Measurements from ENCODE around the gene CAPN10.
"Not testable (repeated sequence)": the region's sequence is repeated elsewhere in the genome, so short reads cannot be mapped to it uniquely, and the experiment has no call there.

CAPN10 gene, protein sequence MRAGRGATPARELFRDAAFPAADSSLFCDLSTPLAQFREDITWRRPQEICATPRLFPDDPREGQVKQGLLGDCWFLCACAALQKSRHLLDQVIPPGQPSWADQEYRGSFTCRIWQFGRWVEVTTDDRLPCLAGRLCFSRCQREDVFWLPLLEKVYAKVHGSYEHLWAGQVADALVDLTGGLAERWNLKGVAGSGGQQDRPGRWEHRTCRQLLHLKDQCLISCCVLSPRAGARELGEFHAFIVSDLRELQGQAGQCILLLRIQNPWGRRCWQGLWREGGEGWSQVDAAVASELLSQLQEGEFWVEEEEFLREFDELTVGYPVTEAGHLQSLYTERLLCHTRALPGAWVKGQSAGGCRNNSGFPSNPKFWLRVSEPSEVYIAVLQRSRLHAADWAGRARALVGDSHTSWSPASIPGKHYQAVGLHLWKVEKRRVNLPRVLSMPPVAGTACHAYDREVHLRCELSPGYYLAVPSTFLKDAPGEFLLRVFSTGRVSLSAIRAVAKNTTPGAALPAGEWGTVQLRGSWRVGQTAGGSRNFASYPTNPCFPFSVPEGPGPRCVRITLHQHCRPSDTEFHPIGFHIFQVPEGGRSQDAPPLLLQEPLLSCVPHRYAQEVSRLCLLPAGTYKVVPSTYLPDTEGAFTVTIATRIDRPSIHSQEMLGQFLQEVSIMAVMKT

DNA sequence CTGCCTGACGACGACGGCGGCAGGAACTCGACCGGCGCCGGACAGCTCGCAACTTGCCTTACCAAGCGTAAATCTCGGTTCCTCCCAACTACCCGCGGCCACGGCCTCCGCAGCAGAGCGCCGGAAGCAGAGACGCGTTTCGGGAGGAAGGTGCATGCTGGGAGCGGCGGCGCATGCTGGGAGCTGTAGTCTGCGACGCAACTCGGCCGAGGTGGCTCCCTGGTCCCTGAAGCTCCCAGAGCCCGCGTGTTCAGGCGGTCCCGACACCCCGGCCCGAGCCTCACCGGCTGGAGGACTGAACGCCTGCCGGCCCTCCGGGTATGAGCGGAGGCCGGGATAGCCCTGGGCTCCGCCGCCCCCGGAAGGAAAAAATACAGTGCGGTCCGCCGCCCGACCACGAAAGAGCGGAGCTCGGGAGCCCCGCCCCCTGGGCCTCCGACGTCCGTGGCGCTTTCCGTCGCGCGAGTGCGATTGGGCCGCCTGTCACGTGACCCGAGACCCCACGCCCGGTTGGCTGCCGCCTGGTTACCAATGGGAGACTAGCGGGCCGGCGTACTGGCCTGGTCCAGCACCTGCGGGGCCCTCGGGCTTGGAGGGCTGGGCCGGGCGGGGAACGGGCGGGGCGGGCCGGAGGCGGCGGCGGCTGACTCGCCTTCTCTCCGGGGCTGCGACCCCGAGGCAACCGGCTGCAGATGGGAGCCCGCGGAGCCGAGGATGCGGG is at the start of gene CAPN10:
TSS of gene CAPN10 (plus strand) at position 537 of the 721 bp plus-strand sequence. CDS start at position 715, 178 bp downstream.
- peak; percentile 94 to 95 for DNase-seq (ENCODE audit: low read depth in 2 of 2)

DNA sequence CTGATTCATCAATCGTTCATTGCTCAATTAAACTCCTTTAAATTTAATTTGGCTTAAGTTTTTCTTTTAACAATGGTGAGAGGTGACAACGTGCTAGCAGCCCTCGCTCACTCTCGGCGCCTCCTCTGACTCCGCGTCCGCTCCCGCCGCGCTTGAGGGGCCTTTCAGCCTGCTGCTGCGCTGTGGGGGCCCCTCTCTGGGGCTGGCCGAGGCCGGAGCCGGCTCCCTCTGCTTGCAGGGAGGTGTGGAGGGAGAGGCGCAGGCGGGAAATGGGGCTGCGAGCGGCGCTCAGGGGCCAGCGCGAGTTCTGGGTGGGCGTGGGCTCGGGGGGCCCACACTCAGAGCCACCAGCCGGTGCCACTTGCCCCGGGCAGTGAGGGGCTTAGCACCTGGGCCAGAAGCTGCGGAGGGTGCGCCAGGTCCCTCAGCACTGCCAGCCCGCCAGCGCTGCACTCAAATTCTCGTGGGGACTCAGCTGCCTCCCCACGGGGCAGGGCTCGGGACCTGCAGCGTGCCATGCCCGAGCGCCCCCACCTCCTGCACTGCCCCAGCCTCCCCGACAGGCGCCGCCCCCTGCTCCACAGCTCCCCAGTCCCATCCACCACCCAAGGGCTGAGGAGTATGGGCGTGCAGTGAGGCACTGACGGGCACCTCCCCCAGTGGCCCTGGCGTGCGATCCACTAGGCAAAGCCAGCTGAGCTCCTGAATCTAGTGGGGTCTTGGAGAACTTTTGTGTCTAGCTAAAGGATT is 48.3 kb upstream of the CAPN10 start:
- no peak for DNase-seq (ENCODE audit: low read depth in 2 of 2)

DNA sequence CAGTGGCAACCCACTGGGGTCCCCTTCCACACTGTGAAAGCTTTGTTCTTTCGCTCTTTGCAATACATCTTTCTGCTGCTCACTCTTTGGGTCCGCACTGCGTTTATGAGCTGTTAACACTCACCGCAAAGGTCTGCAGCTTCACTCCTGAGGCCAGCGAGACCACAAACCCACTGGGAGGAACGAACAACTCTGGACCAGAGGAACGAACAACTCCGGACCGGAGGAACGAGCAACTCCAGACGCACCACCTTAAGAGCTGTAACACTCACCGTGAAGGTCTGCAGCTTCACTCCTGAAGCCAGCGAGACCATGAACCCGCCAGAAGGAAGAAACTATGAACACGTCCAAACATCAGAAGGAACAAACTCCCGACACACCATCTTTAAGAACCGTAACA is 47.4 kb upstream of the CAPN10 start:
- not testable (repeated sequence) for DNase-seq (ENCODE audit: low read depth in 2 of 2)

DNA sequence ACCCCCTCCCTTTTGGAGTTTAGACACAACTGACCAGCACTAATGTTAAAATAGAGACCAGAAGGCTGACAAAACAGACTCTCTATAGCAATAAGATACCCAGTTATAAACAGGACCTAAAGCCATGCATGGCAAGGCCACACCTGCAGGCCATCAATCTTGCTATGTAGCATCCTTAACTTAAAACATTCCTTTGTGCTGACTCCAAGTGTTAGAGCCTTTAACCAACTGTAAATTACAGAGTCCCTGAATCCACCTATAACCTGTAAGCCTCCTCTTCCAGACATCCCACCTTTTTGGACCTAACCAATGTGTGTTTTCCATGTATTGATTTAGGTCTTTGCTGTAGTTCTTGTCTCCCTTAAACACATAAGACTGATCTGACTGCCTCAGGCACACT is 46.6 kb upstream of the CAPN10 start:
- no peak for DNase-seq (ENCODE audit: low read depth in 2 of 2)

DNA sequence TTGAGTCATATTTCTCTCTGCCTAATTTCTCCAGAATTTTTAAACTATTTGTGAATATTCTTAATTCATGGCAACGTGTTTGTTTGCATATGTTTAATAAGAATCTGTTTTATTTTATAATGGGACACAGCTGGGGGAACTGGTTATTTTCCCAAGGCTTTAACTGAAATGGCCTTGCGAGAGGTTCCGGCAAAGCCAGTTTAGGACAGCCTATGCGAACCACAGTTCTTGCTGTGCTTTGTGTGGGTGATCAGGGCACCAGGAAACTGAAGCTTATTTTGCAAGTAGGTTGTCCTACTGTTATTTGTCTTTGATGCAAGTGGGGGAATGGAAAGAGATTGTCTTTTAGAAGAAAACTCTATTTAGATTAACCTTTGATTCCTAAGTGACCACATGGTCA is 35.2 kb upstream of the CAPN10 start:
- DNase-seq (ENCODE audit: low read depth in 2 of 2): no peak

DNA sequence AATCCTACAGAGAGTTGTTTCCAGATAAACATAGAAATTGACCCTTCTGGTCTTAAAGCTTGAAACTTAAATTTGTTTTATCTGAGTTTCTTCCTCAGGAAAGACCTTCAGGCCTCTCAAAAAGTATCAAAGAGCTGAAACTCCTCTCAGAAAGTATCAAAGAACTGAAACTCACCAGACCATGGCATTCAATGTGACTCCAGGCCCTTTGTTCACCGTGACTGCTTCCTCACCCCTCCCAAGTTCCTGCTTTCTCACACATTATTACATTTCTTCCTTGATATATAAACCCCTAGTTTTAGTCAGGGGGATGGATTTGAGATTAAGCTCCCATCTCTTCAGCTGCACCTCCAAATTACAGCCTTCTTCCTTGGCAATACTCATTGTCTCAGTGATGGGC is 34.7 kb upstream of the CAPN10 start:
- DNase-seq (ENCODE audit: low read depth in 2 of 2): no peak

DNA sequence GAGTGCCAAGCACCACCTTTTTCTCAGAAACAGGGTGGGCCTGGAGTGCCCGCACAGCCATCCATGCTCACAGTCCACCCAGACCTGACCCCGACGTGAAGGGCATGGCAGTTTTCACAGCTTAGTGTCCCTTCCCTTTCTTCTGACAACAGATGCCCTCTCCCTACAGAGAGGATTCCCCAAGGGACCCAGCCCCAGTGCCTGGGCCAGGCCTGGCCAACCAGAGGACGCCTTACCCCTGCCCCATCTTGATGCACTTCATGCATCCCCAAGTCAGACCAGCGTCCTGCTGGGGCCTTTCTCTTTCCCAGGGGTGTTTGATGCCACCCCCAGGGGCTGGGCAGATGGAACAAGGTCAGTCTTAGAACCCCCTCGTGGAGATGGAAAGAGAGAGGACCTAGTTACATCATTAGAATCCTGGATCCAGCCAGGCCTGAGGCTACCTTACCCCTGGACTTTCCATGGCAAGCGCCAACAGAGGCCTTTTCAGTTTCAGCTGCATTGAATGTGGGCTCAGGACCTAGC is 32.5 kb upstream of the CAPN10 start:
- no peak for DNase-seq (ENCODE audit: low read depth in 2 of 2)

DNA sequence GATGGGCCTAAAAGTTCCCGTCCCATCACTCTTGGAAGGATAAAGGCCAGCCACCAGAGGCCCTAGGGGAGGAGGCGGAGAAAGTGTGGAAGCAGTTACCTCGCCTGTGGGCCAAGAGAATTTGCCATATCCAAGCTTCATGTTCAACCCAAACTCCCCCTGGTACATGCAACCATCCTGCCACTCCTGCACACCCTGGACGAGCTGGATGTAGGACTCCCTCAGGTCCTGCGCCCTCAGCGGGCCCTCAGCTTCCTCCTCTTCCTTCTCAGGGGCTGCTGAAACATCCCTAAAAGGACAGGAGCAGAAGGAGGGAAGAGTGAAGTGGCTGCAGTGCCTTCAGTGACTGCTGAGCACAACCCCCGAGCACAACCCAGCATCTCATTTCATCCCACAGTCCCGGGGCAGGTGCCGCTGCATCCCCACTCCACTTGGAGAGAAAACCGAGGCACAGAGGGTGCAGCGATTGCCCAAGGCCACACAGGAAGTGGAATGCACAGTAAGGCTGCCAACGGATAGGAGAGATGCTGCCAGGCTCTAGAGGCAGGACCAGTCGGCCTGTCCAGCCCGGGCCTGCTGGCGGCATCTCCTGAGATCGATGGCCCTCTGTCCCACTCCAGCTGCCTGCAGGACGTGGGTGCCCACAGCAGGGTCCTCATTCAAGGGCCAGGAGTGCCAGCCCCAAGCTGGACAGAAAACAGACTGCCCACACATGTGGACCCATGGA is 31.6 kb upstream of the CAPN10 start:
- DNase-seq (ENCODE audit: low read depth in 2 of 2): no peak

DNA sequence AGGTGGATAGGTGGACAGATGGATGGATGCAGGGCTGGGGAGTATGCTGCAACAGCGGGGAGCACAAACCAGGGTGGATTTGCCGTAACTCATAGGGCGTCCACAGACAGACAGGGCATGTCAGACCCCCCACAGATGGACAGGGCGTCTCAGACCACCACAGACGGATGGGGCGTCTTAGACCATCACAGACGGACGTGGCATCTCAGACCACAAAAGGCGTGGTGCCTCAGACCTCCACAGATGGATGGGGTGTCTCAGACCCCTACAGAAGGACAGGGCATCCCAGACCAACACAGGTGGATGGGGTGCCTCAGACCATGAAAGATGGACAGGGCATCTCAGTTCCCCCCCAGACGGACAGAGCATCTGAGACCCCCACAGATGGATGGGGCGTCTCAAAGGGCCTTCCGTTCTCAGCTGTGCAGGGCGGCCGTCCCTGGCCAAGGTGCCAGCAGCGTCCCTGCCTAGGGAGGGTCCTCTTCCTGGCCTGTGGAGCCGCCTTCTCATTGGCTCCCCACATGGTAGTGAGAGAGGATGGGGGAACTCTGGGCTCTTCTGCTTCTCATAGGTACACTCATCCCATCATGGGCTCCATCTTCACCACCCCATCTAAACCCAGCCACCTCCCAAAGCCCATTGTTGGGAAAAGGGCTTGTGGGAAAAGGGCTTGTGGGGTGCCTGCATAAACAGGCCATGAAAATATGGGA is 30.8 kb upstream of the CAPN10 start:
- DNase-seq (ENCODE audit: low read depth in 2 of 2): no peak

DNA sequence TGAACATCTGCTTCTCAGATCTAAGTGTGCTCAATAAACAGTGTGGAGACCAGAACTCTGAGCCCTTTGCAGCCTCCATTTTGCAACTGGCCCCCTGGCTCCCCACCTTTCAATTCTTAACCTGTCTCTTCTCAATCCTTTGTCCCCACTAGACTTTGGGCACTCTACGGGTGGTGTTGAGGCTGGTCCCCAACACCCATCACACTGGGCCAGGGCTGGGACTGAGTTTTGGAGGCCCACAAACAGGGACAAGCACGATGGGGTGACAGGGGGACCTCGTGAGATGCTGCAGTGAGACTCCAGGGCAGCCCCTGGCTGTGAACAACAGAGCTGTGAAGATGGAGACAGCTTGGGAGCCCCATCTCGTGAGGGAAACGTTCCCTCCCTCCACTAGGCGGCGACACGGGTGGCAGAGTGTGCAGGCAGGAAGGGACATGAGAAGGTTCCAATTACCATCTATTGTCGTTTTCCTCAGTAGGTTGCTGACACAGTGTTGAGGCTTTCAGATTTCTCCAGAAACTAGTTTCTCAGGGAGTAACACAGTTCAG is 29.9 kb upstream of the CAPN10 start:
- DNase-seq (ENCODE audit: low read depth in 2 of 2): peak in 1 of 2 donors; percentile 32

DNA sequence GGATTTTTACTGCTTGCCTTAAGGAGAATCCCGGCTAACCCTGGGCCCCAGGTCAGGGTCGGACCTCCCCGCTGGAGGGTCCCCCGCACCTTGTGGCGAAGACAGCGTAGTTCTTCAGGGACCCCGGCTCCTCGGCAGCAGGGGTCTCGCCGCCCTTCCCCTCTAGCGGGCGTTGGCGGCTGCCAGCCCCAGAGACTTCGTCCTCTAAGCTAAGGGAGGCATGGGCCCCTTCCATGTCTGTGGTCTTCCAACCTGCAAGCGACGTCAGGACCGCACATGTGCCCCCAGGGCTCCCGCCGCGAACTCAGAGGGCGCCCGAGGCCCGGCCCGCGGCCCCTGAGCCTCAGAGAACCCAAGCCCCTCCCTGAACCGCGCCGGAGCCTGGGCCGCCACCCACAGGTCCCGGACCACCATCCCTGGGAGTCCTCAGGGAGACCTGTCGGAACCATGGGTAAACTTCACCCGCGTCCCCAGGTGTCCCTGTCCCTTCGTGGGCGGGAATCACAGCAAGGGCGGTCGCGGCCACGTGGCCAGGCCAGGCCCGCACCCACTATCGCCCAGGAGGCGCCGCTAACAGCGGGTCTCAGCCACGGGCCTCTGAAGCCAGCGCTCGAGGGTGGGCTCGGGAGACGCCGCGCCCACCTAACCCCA is 29.3 kb upstream of the CAPN10 start:
- DNase-seq (ENCODE audit: low read depth in 2 of 2): no peak

DNA sequence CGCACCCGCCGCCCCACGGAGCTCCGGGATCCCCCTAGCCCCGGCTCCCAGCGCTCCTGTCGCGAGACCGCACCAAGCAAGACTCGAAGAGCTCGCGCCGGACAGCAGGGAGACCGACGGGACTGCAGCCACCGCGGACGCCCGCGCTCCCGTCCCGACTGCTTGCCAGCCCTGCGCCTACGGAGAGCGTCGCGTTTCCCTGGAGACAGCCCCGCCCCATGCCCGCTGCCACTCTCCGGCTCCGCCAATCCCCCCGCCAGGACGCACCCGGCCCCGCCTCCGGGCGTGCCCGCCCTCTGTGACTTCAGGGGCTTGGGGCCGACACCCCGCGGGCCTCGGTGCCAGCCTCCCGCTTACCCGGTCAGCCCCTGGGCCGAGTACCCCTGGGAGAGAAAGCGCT is 28.7 kb upstream of the CAPN10 start, which contains the start of gene ANKMY1:
TSS of gene ANKMY1 (minus strand) at position 181 of the 400 bp plus-strand sequence. CDS start 653 bp downstream, outside the sequence.
- peak in 1 of 2 donors; percentile 54 for DNase-seq (ENCODE audit: low read depth in 2 of 2)

DNA sequence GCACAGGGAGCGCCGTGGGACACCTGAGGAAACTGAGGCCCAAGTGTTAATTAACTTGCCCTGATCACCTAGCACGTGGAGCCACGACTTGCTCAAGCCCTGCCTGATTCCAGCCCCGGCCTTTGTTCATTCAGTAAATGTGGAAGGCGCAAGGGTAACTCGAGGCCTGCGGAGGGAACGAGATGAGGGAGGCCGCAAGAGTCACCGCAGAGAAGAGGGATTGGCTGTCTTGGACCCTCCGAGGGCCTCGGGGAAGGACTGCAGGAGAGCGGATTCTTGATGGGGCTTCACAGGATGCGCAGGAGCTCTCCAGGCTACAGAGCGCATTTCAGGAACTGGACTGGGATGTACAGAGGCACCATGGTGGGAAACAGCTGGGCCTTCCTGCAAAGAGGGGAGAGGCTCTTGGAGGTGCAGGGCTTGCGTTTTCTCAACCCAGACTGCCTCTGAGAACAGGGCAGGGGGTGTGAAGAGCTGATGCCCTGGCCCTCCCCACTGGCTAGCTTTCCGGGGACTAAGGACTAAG is 28.2 kb upstream of the CAPN10 start:
- no peak for DNase-seq (ENCODE audit: low read depth in 2 of 2)

DNA sequence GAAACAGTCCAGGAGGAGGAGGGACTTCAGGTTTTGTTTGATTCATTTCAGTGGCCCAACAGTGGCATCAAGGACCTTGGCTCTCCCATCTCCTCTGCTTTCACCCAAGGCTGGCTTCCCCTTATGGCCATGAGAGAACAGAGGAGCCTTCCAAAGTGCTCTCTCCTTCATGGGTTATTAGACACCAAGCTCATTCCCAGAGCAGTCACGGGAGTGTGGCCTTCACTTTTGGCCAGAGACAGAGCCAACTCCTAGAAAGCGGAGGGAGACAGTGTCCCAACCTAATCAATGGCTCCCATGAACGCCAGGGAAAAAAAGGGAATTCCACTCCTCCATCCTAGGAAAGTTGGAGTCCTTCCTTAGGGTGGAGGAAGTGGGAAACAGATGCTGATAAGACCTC is 27.2 kb upstream of the CAPN10 start:
- no peak for DNase-seq (ENCODE audit: low read depth in 2 of 2)

DNA sequence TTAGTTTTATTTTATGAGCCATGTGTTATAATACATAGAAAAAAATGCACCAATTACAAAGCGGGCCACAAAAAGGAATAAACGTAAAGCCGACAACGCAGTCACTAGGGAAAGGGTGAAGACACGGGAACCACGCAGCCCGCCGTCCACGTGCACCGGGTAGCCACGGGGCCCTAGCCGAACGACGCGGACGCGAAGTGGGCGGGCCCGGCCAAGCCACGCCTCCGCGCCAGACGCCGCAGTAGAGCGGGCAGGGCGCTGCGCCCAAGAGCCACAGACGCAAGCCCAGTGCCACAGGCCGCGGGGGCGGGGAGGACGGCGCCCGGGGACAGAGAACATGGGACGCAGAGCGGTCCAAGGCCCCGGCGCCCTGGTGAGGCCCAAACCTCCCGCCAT is 26.5 kb upstream of the CAPN10 start, which contains the start of gene DUSP28:
TSS of gene DUSP28 (plus strand) at position 274 of the 396 bp plus-strand sequence. CDS start 328 bp downstream, outside the sequence.
- peak; percentile 77 to 86 for DNase-seq (ENCODE audit: low read depth in 2 of 2)

DNA sequence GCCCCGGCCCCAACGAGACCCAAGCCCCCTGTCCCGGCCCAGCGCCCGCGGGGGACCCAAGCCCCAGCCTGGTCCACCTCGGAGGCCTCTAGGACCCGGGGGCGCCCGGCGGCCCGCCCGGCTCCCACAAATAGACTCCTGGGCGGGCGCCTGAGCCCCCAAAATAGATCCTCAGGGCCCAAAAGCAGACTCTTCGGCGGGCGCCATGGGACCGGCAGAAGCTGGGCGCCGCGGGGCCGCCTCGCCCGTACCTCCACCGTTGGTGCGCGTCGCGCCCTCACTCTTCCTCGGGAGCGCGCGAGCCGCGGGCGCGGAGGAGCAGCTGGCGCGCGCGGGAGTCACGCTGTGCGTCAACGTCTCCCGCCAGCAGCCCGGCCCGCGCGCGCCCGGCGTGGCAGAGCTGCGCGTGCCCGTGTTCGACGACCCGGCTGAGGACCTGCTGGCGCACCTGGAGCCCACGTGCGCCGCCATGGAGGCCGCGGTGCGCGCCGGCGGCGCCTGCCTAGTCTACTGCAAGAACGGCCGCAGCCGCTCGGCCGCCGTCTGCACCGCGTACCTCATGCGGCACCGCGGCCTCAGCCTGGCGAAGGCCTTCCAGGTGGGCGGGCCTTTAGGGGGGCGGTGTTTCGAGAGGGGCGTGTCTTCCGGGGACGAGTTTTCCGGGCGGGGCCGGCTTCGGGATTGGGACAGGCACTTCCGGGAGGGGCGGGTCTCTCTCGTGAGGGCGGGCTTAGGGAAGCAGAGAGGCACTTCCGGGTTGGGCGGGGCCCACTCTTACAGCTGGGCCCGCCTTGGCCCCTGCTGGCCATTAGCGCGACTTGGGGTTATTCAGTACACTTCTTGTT is 25.8 kb upstream of the CAPN10 start:
- peak; percentile 98 to 99 for DNase-seq (ENCODE audit: low read depth in 2 of 2)

DNA sequence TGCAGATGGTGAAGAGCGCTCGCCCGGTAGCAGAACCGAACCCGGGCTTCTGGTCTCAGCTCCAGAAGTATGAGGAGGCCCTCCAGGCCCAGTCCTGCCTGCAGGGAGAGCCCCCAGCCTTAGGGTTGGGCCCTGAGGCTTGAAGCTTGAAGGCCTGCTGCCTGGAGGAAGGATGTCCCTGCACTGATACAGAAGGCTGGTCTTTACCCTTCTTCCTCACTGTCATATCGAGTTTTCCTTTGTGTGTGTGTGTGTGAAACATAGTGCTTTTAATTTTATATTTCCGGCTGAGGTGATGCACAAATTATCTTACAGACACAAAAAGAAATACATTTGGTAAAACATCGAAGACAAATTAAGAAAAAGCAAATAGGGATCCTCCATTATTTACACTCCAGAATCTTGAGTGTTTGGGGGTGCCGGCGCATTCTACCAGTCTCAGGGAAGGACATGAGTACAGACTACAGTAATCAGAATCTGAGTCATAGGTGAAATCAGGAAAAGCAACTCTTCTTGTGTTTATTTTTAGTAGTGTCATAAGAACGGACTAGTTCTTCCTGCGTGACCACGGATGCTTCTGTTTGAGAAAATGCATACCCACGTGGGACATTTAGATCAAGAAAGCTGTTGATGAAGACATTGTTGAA is 25.1 kb upstream of the CAPN10 start:
- DNase-seq (ENCODE audit: low read depth in 2 of 2): no peak

Measured in stimulated activated CD8-positive, alpha-beta memory T cell treated with anti-CD3 and anti-CD28 coated beads, Interleukin-15, amount 100 ng/mL, for 4 hours (primary cell).